Spleen (tissue), 7 donors: ENCODE data around the gene DGKG.

Source experiments
- POLR2A ChIP-seq, 3 donors: fragments of 450-650 bp; IDR thresholded peaks; one replicate each; pipeline ENCODE4 v1.5.1; 2017; ENCODE audit warnings: antibody characterized with exemption in 3 of 3, mild to moderate bottlenecking in 1 of 3
- POLR2AphosphoS5 ChIP-seq, 3 donors: sonication (generic); formaldehyde crosslinking; IDR thresholded peaks; one replicate each; pipeline ENCODE4 v1.5.1; 2017; ENCODE audit warnings: antibody characterized with exemption in 3 of 3
- TF ChIP-seq, protein P1 (sequence below), 11 experiments: fragments of 200-600 bp in 7 of 11; fragments of 450-650 bp in 4 of 11; sonication (generic) in 4 of 11; IDR thresholded peaks in 8 of 11; conservative IDR thresholded peaks in 3 of 11; 1 replicate in 7 of 11; 2 replicates in 4 of 11; pipeline versions ENCODE4 v1.4.0 to v1.8.0; 2016 to 2021; ENCODE audit warnings: antibody characterized with exemption in 11 of 11, inconsistent platforms in 4 of 11, mild to moderate bottlenecking in 1 of 11
- donor health status: DM: no; HTN: no; CAD: no; lungs with moderate emphysema.
- donor health status: DM: no; HTN: no; CAD: no.
- donor health status: DM: no; HTN: no; CAD: no.

DNA sequence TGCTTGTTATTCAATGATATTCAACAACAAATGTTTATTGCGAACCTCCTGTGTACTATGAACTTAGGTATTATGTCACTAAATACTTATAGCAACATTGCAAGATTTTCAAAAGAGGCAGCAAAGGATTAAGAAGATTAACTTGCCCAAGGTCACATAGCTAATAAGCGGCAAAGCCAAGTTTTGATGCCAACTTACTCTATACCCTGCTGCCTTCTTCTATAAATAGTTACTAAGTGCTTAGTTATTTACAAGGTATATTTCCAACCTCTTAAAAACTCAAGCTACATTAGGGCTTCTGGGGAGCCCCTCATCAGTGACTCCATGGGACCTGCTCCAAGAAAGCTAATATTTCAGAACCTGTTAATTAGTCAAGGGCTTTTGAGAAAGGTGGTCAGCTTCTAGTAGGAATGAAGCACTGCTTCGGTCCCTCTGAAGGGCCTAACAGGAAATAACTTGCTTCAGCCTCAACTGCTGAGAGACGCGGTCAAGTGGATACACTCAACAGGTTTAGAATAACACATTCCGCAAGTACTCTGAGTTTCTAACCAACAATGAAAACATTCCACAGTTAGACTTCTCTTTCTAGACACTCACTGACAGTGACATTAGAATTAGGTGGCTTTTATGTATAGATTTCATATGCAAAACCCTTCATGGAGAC is 125.5 kb downstream of the DGKG start:
- TF ChIP-seq, protein P1, sequence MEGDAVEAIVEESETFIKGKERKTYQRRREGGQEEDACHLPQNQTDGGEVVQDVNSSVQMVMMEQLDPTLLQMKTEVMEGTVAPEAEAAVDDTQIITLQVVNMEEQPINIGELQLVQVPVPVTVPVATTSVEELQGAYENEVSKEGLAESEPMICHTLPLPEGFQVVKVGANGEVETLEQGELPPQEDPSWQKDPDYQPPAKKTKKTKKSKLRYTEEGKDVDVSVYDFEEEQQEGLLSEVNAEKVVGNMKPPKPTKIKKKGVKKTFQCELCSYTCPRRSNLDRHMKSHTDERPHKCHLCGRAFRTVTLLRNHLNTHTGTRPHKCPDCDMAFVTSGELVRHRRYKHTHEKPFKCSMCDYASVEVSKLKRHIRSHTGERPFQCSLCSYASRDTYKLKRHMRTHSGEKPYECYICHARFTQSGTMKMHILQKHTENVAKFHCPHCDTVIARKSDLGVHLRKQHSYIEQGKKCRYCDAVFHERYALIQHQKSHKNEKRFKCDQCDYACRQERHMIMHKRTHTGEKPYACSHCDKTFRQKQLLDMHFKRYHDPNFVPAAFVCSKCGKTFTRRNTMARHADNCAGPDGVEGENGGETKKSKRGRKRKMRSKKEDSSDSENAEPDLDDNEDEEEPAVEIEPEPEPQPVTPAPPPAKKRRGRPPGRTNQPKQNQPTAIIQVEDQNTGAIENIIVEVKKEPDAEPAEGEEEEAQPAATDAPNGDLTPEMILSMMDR (IDR thresholded peaks at IDR 0.05 in 8 of 11, conservative IDR thresholded peaks at IDR 0.05 in 3 of 11): no peak
- no peak for TF ChIP-seq POLR2AphosphoS5 (IDR thresholded peaks at IDR 0.05)
- no peak for TF ChIP-seq POLR2A (IDR thresholded peaks at IDR 0.05)
